Islet precursor cell (in vitro differentiated cells): ENCODE data around the gene MFNG.

Experiments used
- DNase-seq: peaks from one replicate; pipeline ENCODE4 v3.0.0-alpha.2; 2018

Gene MFNG

DNA sequence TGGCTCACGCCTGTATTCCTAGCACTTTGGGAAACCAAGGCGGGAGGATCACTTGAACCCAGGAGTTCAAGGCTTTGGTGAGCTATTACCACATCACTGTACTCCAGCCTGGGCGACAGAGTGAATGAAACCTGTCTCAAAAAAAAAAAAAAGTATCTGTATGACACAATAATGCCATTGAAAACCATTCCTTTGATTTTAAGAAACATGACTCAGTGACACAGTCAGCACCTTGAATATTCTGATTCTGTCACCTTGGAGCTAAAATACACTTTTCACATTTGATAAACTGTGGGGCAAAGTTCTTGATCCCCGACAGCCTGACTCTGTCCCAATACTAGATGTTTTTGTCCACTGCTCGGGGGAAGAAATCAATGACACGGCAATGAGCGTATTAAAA is 42.2 kb downstream of the MFNG start:
- DNase-seq, result no peak

DNA sequence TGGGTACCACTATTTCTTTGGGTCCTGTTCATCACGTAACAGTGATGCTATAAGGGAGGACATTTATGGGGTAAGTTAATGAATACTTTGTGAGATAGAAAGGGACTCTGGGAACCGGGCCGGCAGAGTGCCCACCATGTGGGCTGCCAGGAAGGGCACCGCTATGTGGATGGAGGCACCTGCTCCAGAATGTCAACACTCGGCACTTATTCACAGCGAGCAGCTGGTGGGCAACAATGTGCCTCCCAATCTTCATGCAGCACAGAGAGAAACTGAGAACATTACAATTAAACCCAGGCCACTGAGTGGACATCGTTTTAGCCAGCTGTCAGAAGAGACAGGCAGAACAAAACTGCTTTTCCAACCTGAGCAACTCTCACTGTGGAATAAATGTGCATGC is 43.1 kb downstream of the MFNG start:
- peak; percentile 33 for DNase-seq

DNA sequence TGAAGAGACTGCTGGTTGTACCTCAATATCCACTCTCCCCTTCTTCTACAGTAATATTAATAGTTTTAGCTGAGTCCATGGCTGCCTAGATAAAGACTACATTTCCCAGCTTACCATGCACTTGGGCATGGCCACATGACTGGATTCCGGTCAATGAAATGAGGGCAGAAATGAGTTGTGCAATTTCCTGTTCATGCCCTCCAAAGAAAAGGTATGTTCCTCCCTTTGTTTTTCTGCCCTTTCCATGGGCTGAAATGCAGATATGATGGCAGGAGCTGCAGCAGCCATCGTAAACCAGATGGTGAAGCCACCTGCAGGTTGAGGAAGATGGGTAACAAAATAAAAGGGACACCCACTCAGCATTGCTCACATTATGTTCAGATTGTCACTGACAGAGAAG is 43.6 kb downstream of the MFNG start:
- DNase-seq, result peak; percentile 22

DNA sequence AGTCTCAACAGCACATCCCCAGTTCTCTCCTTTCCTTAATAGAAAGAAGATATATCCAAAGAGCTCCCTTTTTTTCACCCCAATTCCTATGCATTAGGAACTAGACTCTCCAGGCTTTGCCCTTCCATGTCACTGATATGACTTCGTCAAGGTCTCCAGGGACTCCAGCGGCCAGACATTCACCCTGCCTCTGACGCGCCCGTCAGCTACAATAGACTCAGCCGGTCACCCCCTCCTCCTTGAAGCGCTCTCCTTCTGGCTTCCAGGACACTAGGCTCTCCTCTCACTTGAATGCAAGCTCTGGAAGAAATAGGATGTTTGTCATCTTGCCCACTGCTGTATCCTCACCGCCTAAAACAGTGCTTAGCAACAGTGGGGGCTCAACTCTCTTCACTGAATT is 44.0 kb downstream of the MFNG start:
- peak; percentile 21 for DNase-seq

DNA sequence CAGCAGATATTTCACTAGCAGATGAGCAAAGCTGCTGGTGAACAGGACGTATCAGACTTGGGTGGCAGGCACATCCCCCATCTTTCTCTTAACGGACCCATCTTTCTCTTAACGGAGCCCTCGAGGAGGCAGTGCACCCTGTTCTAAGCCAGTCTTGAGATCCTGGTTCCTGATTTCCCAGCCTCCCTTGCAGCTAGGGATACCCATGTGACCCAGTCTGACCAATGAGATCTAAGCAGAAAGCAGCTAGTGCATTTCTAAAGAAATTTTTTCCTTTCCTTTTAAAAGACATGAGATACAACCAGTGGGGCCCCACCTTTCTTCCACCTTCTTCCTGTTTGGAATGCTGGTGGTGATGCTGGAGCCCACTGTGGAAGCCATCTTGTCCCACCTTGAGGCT is 45.3 kb downstream of the MFNG start:
- no peak for DNase-seq

DNA sequence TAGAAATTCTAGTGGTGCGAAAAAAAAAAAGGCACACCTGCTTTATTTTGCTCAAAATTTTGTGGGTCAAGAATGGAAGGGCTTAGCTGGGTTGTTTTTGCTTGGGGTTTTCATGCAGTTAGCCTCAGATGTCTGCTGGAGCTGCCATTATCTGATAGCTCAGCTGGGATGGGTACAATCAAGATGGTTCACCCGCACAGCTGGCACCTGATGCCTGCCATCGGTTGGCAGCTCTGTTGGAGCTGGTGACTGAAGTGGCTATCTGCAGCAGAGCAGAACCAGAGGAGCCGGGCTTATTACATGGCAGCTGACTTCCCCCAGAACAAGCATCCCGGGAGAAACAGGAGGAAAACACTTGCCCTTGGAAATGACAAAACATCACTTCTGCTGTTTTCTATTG is 46.8 kb downstream of the MFNG start:
- DNase-seq, result peak; percentile 16

DNA sequence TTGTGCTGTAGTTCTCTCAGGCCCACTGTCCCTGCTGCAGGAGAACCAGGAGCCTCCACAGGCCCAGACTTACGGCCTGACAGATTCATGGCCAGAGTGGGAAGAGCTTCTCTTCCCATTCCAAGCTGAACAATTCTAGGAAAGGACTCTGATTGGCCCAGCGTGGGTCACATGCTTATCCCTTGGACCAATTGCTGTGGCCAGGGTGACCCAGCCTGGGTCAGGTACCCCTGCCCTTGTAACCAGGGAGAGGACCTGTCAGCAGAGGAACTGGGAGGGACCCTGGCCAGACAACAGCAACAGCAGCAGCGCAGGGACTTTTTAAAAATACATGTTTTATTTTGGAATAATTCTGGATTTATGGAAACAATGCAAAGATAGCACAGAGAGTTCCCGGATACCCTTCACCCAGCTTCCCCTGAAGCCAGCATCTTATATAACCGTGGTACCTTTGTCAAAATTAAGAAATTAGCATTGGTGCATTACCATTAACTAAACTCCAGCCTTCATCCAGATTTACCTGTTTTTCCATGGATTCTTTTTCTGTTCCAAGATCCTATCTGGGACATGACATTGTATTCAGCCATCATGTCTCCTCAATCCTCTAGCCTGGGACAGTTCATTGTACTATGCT is 50.1 kb downstream of the MFNG start:
- DNase-seq, result peak; percentile 52

DNA sequence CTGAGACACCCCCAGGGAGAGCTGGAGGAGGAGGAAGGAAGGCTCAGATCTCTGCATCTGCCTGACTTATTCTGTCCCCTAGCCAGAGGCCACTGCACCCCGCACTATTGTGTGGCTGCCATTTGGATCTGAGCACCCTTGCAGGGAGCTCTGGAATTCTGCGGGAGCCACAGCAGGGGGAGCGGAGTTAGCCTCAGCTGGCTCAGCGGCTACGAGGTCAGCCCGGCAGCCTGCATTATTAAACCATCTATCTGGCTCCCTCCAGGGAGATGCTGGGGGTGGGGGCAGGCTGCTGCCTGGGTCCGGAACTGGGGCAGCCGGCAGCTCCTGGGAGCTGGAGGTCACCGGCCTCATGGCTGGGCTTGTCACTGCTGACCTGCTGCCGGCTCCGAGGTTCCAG is 52.4 kb downstream of the MFNG start:
- DNase-seq, result no peak

DNA sequence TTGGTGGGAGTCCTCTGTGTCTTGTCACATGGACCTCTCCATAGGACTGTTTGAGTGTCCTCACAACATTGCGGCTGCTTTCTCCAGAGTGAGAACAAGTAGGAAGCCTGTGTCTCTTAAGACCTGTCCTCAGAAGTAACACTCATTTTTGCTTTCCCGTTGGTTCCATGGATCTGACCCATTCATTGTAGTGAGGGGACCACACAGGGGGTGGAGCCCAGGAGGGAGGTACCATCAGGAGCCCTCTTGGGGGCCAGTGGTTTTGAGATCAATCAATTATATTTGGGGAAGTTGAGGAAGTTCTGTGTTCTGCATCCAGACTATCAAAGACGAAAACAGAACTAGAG is 53.5 kb downstream of the MFNG start:
- DNase-seq, result no peak

DNA sequence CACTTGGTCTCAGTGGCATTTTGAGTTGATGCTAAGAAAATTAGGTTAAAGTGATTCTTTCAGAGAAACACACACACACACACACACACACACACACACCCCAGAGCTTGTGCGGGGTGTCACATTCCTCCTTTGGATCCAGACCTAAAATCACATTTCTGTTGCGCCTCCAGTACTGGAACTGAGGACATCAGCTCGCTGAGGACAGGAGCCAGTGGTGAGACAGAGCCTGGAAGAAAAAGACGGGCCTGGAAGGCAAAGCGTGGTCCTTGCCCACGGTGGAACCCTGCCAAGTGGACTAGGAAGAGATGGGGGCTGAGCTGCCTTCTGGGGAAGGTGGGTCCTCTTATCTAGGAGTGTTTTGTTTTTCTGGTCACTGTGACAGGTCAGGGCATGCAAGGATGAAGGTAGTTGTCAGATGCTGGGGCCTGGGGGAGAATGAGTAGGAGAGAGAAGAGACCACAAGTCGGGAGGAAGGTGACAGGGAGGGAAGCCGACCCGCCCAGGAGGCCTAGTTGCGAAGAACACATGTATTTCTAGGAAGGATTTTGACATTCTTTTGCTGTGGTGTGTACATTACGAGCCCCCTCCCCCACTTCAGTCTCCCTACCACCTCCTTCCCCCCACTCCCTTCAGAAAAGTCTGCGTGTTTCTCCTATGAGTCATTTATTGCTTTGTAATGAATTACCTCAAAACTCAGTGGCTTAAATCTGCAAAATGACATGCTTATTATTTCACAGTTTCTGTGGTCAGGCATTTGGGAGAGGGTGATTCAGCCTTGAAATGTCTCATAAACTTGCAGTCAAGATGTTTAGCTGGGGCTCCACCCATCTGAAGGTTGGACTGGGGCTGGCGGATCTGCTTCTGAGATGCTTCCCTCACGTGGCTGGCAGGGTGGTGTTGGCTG is 54.1 kb downstream of the MFNG start:
- DNase-seq, result no peak

DNA sequence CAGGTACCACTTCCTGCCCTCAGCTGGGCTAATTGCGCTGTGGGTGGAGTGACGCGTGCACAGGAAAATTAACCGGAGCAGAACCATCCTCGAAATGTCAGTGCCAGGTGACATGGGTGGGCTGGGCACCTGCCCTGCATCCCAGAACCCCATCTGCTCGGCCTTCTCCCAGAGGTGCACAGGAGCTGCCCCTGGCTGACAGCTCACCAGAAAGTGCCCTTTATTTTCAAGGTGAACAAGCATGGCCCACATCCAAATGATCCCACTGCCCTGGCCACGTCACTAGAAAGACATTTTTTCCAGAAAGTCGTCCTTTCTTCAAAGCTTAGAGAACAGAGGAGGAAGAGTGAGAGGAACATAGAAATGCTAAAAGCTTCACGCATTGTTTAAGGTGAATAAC is 54.8 kb downstream of the MFNG start:
- no peak for DNase-seq

DNA sequence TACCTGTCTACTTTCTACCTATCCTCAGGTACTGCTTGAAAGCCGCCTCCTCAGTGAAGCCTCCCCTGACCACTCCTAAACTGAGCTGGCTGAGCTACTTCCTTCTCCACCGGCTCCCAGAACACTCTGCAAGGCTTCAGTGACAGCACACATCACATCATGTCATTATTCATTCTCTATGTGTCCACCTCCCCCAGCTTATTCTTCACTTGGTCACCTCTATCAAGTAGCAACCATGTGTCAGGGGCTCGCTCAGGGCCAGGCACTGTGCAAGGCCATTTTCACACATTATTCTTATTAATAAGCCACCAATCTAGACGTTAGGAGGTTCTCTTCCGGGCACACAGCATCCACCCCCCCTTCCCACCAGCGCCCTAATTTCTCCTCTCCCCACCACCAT is 55.2 kb downstream of the MFNG start:
- DNase-seq, result no peak

DNA sequence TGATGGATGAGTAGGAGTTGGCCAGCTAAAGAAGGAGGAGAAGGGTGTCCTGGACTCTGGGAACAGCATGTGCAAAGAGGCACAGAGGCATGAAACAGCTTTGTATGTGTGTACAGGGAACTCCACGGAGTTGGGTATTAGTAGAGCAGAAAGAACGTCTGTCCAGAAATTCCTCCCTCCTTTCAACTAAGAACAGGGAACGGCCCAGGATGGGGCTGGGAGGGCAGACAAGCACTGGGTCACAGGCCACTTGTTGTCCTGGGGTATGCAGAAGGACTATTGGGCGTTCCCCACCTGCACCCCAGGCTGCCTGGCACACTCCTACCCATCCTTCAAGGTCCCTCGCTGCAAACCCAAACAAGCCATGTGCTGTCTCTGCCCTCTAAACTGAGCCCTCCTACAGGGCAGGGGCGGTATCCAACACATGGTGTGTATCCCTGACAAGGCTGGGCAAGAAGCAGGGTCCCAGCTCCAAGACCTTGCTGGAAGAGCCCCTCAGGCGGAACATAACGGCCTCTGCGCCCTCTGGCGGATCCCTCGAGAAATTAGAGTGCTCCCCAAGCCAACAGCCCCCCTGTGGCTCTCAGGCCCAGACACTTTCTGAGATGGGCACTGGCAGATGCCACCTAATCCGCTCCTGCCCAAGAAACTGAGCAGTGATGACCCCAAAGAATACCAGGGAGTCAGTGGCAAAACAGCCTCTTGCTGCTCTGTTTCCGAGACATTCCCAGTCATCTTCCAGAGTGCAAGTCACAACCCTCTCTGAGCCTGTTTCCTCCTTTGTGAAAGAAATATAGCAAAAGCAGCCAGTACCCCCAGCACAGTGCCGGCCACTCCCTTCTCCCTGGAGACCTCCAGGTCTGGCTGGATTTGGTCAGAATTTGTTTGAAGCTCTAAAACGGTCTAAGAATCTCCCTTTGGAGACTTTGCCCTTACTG is 57.3 kb downstream of the MFNG start:
- DNase-seq, result peak; percentile 76

DNA sequence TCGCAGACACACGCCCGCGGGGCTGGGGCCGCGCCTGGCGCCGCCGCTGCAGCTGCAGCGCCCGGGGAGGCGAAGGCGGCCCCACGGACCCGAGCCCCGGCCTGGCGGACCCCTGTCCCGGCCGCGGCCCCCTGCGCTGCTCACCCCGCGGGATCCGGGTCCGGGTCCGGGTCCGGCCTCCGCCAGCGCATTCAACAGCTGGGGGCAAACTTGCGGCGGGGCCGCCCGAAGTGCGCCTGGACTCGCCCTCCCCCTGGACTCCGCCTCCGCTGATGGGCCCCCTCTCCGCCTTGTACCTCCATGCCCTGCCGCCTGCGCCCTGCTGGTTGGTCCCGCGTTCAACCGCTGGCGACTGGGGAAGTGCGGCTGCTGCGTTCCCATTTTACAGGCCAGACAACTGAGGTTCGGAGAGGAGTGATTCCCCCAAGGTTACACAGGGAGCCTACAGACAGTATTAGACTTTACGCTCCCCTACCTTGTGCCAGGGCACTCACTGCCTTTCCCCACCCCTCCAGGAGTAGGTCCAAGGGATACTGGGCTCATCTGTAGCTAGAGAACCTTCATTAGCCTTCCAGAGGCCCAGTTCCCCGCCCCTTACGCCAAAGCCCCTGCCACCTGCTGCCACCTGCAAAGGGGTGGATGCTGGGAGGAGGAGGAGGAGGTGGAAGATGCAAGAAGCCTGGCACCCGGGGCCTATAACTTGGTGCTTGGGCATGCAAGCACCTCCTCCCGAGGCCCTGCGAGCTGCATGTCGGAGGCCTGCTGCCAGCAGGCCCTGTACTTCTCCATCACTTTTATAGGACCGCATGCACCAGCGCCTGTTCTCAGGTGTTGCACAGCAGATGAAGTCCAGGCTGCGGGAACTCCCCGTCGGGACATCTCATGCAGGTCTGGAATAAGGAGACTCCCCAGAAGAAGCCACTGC is 58.2 kb downstream of the MFNG start:
- DNase-seq, result no peak

DNA sequence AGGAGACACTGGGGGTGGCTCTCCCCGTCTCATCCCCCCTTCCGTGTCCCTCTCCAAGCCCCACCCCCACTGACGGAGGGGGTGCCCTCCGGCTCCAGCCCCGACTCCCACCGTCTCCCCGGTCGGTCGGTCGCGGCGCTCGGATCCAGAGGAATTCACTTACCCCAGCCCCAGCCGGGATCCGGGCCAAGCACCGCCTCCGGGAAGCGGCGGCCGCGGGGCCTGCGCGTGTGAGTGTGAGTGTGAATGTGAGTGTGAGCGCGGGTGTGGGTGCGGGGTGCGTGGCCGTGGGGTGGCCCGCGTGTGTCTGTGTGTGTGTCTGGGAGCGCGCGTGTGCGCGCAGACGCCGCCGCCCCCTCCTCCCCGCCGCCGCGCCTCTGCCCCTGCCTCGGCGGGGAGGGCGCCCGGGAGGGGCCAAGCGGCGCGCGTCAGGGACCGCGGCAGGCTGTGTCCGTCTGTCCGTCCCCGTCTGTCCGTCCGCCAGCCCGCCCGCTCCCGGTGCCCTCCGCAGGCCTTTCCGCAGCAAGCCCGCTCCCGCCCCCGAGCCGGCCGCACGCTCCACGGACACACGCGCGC is 59.0 kb downstream of the MFNG start, which contains the start of gene ELFN2:
TSS of gene ELFN2 (minus strand) at position 345 of the 576 bp plus-strand sequence. CDS start 51,945 bp downstream, outside the sequence.
- no peak for DNase-seq

DNA sequence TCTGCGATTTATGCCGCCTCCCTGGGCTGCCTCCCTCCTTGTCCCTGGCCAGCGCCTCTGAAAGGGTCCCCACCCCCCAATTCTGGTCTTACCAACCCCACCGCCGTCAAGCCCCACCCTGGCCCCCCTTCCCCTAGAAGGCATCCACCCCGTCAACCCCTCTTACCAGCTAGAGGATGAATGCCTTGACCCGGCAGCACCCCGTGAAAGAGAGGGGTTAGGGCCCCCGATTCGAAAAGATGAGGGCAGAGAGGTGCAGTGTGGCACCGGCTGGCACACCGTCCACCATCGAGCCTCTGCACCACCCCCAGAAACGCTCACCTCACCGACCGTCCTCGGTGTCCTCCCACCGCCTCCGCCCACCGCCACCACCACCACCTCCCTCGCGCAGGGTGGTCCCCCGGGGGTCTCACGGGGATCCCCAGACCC is 59.5 kb downstream of the MFNG start:
- DNase-seq, result no peak

DNA sequence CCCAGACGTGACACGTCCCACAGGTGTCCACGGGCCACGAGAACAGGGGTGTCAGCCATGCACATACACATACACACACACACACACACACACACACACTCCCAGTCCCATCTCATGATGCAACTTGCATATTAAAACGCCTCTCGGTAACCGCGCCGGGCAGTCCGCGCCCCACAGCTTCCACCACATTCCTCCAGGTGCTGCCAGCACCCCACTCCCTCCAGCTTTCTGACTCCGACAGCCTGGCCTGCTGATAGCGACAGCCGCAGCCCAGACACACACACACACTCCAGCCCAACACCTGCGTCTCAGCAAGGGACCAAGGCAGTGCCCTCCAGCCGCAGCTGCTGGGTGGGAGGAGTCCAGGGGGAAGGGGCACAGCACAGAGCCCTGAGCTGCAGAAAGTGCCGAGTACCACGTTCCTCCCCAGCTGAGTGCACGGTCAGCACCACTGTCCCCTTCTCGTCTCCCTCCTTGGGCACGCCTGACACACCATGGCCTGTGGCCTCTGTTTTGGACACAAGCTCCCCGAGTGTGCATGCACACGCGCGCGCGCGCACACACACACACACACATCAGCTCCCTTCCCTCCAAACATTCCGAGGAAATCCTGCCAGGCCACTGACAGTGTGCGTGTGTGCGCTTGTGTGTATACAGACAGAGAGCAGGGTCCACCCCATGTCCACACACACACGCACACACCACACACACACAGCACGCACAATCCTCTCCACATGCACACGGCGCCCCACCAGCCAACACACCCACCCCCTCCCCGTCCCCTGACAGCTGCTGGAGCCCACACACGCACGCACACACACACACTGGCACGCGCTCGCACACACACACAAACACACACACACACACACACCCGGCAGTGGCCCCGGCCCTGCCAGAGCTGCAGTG is 60.1 kb downstream of the MFNG start:
- DNase-seq, result no peak

DNA sequence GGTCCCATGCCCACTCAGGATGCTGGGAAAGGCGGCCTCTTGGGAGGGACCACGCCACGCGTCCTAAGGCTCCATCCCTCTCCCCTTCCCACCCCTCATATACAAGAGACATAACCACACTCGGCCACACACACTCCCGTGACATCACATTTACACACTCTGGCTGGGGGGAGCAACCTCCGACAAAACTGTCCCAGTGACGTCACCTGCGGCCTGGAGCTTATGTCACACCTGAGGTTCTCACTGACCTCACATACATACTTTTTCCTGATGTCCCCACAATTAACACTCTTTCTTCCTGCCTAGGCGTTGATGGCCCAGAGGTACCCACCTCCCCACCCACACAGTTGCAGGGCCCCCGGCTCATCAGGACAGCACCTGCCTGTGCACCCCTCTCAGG is 60.8 kb downstream of the MFNG start:
- no peak for DNase-seq

DNA sequence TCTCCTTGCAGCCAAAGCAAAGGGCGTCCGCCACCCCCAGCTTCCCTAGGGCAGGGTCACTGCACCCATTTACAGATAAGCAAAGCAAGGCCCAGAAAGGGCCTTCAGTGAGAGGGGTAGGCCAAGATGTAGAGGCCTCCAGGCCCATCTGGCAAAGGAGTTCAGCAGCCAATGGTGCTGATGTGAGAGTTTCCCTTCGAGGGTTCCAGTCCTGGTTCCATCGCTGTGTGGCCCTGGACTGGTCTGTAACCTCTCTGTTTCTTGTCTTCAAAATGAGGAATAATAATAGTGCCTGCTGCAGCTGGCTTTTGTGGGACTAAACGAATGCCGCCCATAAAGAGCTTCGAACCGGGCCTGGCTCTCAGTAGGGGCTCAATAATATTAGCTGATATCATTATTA is 62.9 kb downstream of the MFNG start:
- DNase-seq, result no peak

DNA sequence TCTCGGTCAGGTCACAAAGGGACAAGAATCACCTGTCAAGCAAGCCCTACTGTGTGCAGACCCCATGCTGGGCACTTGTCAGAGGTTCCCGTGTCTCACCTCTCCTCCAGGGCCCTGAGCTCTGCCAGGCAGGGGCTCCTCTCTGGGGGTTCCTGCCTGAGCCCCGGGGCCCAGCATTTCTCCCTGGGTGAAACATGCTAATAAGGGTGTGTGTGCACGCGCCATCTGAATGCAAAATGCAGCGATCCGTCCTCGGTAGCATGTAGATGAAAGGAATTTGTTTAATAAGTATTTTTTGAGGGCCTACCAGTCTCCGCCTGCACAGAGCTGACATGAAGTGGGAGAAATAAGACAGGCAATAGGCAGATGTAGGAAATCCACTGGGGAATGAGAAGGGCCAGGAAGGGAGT is 64.7 kb downstream of the MFNG start:
- no peak for DNase-seq
